ENCODE measurements around the gene SLC36A1.

SLC36A1 gene

GRCh38 chr5:151480384-151481293 lies 33.2 kb downstream of the SLC36A1 start:
- H3K27ac ChIP-seq (ENCODE audit: low read depth, low read length, poor library complexity, severe bottlenecking): no peak overlapping the region
- H2AFZ ChIP-seq (ENCODE audit: low read length): no peak overlapping the region
- H3F3A ChIP-seq (ENCODE audit: insufficient read depth, low read length): no peaks in the 10 kb centered on the region

GRCh38 chr5:151483176-151483575 lies 35.8 kb downstream of the SLC36A1 start:
- H3K4me1 ChIP-seq (ENCODE audit: insufficient read depth, low read length, severe bottlenecking): no peaks in the 10 kb centered on the region
- no peak overlapping the region for H3K4me2 ChIP-seq (ENCODE audit: low read length)
- no peak overlapping the region for H3K4me3 ChIP-seq (ENCODE audit: low read depth, low read length, poor library complexity, severe bottlenecking)
- H3K9ac ChIP-seq (ENCODE audit: low read length): no peak overlapping the region
- TF ChIP-seq EZH2 (IDR thresholded peaks at IDR 0.05; ENCODE audit: borderline replicate concordance, low read length) (no peak), CTCF (IDR thresholded peaks at IDR 0.05; ENCODE audit: low read length) (no peak)
- no peak overlapping the region for H2AFZ ChIP-seq (ENCODE audit: low read length)
- H3K9me3 ChIP-seq (ENCODE audit: low read length): no peaks in the 10 kb centered on the region
- H3K36me3 ChIP-seq (ENCODE audit: insufficient read depth, low read length): peaks cover 12% of the 10 kb centered on the region
- H3K79me2 ChIP-seq (ENCODE audit: insufficient read depth, low read length): no peaks in the 10 kb centered on the region
- no peak overlapping the region for H3K27ac ChIP-seq (ENCODE audit: low read depth, low read length, poor library complexity, severe bottlenecking)
- no peaks in the 10 kb centered on the region for H3K9me2 ChIP-seq (ENCODE audit: low read depth, low read length)
- H4K20me1 ChIP-seq (ENCODE audit: insufficient read depth, low read length): no peaks in the 10 kb centered on the region
- no peaks in the 10 kb centered on the region for H3K27me3 ChIP-seq (ENCODE audit: insufficient read depth, low read length)
- H3F3A ChIP-seq (ENCODE audit: insufficient read depth, low read length): no peaks in the 10 kb centered on the region

More at GRCh38 chr5:151480384-151481293, 33.2 kb downstream of the SLC36A1 start:
- no peak overlapping the region for H3K9ac ChIP-seq (ENCODE audit: low read length)
- no peaks in the 10 kb centered on the region for H3K4me1 ChIP-seq (ENCODE audit: insufficient read depth, low read length, severe bottlenecking)
- no peaks in the 10 kb centered on the region for H3K9me3 ChIP-seq (ENCODE audit: low read length)
- H3K9me2 ChIP-seq (ENCODE audit: low read depth, low read length): no peaks in the 10 kb centered on the region
- TF ChIP-seq CTCF (IDR thresholded peaks at IDR 0.05; ENCODE audit: low read length) (no peak), EZH2 (IDR thresholded peaks at IDR 0.05; ENCODE audit: borderline replicate concordance, low read length) (no peak)
- no peak overlapping the region for H3K4me3 ChIP-seq (ENCODE audit: low read depth, low read length, poor library complexity, severe bottlenecking)
- no peaks in the 10 kb centered on the region for H3K27me3 ChIP-seq (ENCODE audit: insufficient read depth, low read length)
- peaks cover 15% of the 10 kb centered on the region for H3K36me3 ChIP-seq (ENCODE audit: insufficient read depth, low read length)
- H3K4me2 ChIP-seq (ENCODE audit: low read length): no peak overlapping the region
- H3K79me2 ChIP-seq (ENCODE audit: insufficient read depth, low read length): no peaks in the 10 kb centered on the region
- no peaks in the 10 kb centered on the region for H4K20me1 ChIP-seq (ENCODE audit: insufficient read depth, low read length)

GRCh38 chr5:151483647-151484046 lies 36.2 kb downstream of the SLC36A1 start:
- Histone ChIP-seq H2AFZ (ENCODE audit: low read length) (no peak overlapping the region), H3K4me2 (ENCODE audit: low read length) (no peak overlapping the region), H3K9me2 (ENCODE audit: low read depth, low read length) (no peaks in the 10 kb centered on the region), H3K4me1 (ENCODE audit: insufficient read depth, low read length, severe bottlenecking) (no peaks in the 10 kb centered on the region), H3K27ac (ENCODE audit: low read depth, low read length, poor library complexity, severe bottlenecking) (no peak overlapping the region), H3K27me3 (ENCODE audit: insufficient read depth, low read length) (no peaks in the 10 kb centered on the region), H3K36me3 (ENCODE audit: insufficient read depth, low read length) (peaks cover 12% of the 10 kb centered on the region), H3K79me2 (ENCODE audit: insufficient read depth, low read length) (no peaks in the 10 kb centered on the region), H4K20me1 (ENCODE audit: insufficient read depth, low read length) (no peaks in the 10 kb centered on the region), H3K9me3 (ENCODE audit: low read length) (no peaks in the 10 kb centered on the region), H3K4me3 (ENCODE audit: low read depth, low read length, poor library complexity, severe bottlenecking) (no peak overlapping the region), H3F3A (ENCODE audit: insufficient read depth, low read length) (no peaks in the 10 kb centered on the region), H3K9ac (ENCODE audit: low read length) (no peak overlapping the region)
- TF ChIP-seq EZH2 (IDR thresholded peaks at IDR 0.05; ENCODE audit: borderline replicate concordance, low read length) (no peak), CTCF (IDR thresholded peaks at IDR 0.05; ENCODE audit: low read length) (no peak)
